Measurements from ENCODE around the gene IL17RA.

GRCh38 chr22:17137170-17137569 lies 52.4 kb downstream of the IL17RA start:
- TF ChIP-seq CTCF (IDR thresholded peaks at IDR 0.05) (no peak), POLR2A (IDR thresholded peaks at IDR 0.05) (no peak), EP300 (IDR thresholded peaks at IDR 0.05) (no peak)

Measured in tibial nerve (tissue), 4 donors.